SKM-1 (cell line): ENCODE measurements around the gene BORA.
"Not testable (repeated sequence)": the region's sequence is repeated elsewhere in the genome, so short reads cannot be mapped to it uniquely, and the experiment has no call there.

Source experiments
- DNase-seq: peaks from one replicate; lab custom pipeline; 2025; ENCODE audit not compliant: unreplicated experiment; lab: John Stamatoyannopoulos, UW

Gene BORA

GRCh38 chr13:72727417-72728289 lies at the start of gene BORA, which contains the start of gene MZT1:
TSS of gene BORA (plus strand) at chr13:72727923. CDS start at chr13:72728941, 1,018 bp downstream.
TSS of gene MZT1 (minus strand) at chr13:72727629. CDS start at chr13:72727602, 27 bp downstream.
- DNase-seq: peak; percentile 85

GRCh38 chr13:72678312-72678711 lies 49.4 kb upstream of the BORA start:
- DNase-seq: no peak

DNA sequence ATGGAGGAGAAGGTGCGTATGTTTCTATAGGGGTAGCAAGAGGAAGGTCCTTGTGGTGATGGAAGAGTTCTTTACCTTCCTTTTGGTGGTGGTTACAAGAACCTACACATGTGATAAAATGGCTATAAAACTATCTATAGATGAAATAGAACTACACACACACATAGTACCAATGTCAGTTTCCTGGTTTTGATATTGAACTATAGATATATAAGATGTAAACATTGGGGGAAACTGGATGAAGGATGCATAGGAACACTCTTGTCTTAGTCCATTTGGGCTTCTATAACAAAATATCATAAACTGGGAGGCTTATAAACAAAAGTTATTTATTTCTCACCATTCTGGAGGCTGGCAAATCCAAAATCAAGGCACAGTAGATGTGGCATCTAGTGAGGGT lies 47.4 kb upstream of the BORA start:
- no peak for DNase-seq

DNA sequence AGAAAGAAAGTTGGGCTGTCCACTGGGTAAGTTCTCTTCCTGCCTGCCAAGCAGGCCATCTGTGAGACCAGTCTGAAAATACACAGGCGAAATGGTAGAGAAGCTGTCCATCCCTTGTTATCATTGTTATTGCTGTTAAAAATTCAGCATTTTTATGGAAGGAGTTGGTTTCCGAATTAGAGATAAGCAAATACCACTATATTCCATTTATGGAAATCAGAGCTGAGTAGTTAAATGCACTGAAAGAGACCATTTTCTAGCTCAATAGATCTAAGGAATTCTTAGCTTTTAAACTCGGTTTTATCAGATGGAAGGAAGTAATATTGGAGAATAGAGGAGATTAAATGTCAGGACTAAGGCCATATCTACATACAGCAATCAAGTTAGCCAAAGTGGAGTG lies 41.0 kb upstream of the BORA start:
- DNase-seq: no peak

DNA sequence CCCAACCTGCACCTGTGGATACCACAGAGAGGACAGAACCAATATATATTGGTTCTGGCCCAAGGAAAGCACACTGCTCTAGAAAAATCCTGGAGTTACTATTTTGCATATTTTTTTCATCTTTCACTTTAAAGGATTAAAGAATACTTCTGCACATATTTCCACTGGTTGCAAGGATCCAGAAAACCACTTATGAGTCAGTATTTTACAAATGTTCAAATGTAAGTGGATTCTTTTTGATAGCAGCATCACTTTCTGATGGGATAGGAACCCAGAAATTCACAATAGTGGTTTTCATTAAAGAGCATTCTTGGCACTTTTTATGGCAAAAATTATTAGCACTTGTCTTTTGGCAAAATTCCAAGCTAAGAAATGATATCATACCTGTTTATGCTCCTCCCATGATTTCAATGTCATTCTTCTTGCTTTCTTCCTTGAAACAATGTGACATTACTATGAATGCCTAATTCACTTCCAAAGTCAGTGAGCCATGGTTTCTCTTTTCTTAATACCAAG lies 38.5 kb upstream of the BORA start:
- DNase-seq: no peak

DNA sequence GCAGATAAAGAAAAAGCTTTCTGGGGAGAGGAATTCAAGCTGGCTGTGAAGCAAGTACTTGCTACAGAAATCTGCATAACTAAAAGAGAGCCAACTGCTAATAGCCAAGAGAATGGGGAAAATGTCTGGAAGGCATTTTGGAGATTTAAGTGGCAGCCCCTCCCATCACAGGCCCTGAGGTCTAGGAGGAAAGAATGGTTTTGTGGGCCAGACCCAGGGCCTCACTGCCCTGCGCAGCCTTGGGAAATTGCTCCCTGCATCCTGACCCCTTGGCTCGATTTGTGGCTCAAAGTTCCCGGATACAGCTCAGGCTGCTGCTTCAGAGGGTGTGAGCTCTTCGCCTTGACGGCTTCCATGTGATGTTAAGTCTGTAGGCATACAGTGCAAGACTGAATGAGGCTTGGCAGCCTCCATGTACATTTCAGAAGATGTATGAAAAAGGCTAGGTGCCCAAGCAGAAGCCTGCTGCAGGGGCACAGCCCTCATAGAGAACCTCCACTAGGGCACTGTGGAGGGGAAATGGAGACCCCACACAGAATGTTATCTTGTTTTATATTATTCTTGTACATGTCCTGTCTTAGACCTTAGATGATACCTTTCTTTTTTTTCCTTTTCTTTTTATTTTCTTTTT lies 34.7 kb upstream of the BORA start:
- no peak for DNase-seq

GRCh38 chr13:72693832-72694231 lies 33.9 kb upstream of the BORA start:
- DNase-seq: no peak

DNA sequence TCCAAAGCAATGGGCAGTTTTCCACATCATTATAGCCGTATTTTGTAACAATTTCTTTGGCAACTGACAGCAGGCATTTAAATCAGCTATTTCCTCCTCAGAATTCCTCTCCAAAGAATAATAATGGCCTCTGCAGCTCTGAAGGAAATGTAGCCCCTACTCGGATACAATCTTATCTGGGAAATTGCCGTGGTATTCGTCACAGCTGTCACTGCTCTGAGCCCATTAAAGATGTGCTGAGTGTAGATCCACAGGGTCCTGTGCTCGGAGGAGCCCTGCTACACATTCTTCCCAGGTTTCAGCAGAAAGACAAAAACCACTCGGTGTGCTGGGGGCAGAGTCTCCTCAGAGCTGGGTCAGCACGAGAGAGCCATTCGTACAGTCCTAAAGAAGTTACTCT lies 33.4 kb upstream of the BORA start:
- DNase-seq: no peak

DNA sequence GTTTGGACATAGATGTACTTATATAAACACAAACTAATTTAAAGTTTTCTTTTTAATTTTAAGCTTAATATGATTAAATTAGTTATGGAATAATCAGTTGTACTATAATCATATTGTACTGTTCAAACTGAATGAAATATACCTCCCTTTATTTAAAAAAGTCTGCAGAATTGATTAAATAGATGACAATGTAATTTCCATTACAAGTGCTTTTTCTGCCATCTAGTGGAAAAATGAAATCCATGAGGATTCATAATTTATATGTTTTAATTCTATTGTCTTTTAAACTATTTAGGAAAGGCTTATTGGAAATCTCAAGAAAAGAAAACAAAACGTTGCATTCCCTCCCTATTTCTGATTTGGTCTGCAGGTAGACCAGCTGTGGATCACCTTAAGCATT lies 31.1 kb upstream of the BORA start:
- DNase-seq: no peak

DNA sequence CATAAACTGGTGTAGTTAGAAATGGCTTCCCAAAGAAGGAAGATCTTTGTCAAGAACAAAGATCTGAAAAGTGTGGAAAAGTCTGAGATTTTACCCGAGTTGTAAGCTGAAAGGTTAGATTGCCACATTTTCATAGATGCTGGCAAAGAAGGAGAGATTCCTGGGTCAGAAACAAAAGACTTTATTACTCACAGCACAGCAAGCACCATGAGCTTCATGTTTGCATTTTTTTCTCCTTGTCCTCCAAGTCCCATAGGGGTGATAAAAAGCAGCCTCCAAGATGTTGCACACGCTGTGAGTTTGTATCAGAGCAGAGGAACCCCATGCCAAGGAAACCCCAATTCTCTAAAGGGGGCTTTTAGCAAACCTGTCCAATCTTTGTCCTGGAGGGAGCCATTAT lies 29.6 kb upstream of the BORA start:
- no peak for DNase-seq

DNA sequence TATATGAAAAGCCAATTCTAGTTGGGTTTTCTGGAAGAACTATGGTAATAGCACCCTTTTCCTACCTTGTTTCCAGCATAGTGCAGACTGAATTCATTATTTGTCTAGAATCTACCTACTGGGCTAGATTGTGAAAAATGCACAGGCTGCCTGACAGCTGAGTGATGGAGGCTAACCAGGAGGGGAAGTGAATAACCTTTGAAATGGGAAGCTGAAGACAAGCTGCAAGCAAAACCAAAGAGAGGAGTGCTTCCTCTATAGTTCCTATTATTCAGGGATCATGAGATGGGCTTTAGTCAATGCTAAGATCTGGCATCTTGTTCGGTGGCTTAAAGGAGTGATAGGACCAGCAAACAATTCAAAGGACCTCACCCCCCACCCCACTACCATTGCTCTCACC lies 27.2 kb upstream of the BORA start:
- no peak for DNase-seq

DNA sequence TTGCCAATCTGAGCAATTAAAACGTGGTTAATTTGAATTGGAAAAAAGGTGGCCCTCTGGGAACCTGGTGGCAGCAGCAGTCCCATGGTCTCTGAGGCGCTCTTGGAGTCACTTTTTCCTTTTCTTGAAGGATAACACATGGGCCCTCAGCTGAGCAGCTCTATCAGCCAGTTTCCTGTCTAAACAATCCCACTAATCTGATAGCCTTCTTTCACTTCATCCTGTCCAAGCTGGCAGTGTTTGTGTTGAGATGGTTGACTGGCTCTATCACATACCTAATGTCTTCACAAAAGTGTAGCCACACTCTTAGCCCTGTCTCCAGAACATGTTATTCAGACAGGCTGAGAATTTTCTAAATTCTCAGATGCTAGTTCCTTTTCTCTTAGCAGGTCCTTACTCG lies 10.9 kb upstream of the BORA start:
- DNase-seq: no peak

GRCh38 chr13:72726185-72726584 lies 1.5 kb upstream of the BORA start:
- DNase-seq: not testable (repeated sequence)

GRCh38 chr13:72726726-72727416 lies 852 bp upstream of the BORA start:
- DNase-seq: peak; percentile 27

DNA sequence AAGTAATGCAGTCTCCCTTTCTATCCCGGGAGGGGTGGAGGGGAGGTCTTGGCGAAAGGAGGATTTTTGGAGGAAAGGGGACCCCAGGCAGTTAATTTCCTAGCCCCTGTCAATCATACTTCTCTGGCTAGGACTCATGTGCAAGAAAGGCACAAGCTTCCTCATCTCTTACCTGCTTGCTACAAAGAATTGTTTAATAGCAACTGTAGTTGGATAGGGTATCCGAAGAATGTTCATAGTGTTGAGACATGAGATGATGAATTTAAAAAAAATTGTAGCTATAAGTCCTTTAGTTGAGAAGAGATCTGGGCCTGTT lies 525 bp downstream of the BORA start:
- no peak for DNase-seq

- no peak for DNase-seq
Observed at GRCh38 chr13:72737033-72737432, 9.3 kb downstream of the BORA start.

- DNase-seq: no peak
Observed at GRCh38 chr13:72740015-72740414, 12.3 kb downstream of the BORA start.

- no peak for DNase-seq
Observed at GRCh38 chr13:72745260-72745659, 17.5 kb downstream of the BORA start.

- DNase-seq: no peak
Observed at GRCh38 chr13:72751220-72751619, 23.5 kb downstream of the BORA start.

DNA sequence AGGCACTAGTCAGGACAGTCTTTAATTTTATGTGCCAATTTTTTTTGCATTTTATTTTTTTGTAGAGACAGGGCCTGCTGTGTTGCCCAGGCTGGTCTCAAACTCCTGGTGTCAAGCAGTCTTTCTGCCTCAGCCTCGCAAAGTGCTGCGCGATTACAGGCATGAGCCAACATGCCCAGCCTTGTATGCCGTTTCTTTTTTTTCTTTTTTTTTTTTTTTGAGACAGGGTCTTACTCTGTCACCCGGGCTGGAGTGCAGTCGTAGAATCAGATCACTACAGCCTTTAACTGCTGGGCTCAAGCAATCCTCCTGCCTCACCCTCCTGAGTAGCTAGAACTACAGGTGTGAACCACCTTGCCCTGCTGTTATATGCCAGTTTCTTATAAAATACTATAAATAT lies 26.4 kb downstream of the BORA start:
- DNase-seq: no peak

DNA sequence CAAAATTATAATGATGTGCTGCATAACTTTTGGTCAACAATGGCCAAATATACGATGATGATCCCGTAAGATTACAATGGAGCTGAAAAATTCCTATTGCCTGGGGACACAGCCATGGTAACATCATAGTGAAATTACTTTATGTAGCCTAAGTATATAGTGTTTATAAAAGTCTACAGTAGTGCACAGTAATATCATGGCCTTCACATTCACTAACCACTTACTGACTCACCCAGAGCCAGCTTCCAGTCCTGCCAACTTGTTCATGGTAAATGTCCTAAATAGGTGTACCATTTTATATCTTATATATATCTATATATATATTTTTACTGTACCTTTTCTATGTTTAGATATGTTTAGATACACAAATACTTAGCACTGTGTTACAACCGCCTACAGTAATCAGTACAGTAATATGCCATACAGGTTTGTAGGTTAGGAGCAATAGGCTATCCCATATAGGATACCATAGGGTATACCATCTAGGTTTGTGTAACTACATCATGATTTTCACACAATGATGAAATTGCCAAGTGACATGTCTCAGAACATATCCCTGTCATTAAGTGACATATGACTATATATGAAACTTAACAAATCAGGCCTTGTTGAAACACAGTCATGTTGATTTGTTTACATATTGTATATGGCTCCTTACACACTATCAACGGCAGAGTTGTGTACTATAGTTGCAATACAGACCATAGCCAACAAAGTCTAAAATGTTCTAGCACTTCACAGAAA lies 30.2 kb downstream of the BORA start:
- DNase-seq: no peak
